Esophagus squamous epithelium (tissue), 5 donors: ENCODE results near the gene ATRN. TPM values are rescaled to one million over a fixed set of nuclear protein-coding genes. Genes with fewer than 3 reads are reported as not detected.
"Not testable (repeated sequence)": the region's sequence is repeated elsewhere in the genome, so short reads cannot be mapped to it uniquely, and the experiment has no call there.

Source experiments
- DNase-seq: peaks from one replicate; lab custom pipeline; 2025; lab: John Stamatoyannopoulos, UW
- H3K27ac ChIP-seq, 4 donors: fragments of 200-600 bp; sonication (generic); one replicate each; pipeline ENCODE4 v1.5.1; 2016 to 2019; ENCODE audit warnings: mild to moderate bottlenecking in 1 of 4
- H3K27me3 ChIP-seq, 4 donors: fragments of 200-600 bp; sonication (generic); 1 replicate in 3 of 4; 2 replicates in 1 of 4; pipeline versions ENCODE4 v1.5.1 to v1.6.0; 2017 to 2021; ENCODE audit warnings: antibody characterized with exemption in 1 of 4
- H3K36me3 ChIP-seq, 3 donors: fragments of 200-600 bp; sonication (generic); one replicate each; pipeline ENCODE4 v1.5.1; 2016 to 2019
- H3K4me1 ChIP-seq, 3 donors: fragments of 200-600 bp; sonication (generic); one replicate each; pipeline ENCODE4 v1.5.1; 2017 to 2019
- H3K4me3 ChIP-seq, 4 donors: fragments of 200-600 bp; sonication (generic); 1 replicate in 3 of 4; 2 replicates in 1 of 4; pipeline ENCODE4 v1.5.1; 2016 to 2019; ENCODE audit warnings: mild to moderate bottlenecking in 2 of 4, moderate library complexity in 1 of 4
- H3K9me3 ChIP-seq, 3 donors: fragments of 200-600 bp; sonication (generic); one replicate each; pipeline ENCODE4 v1.5.1; 2016 to 2019
- CTCF ChIP-seq, 6 experiments: fragments of 450-650 bp in 4 of 6; fragments of 200-600 bp in 2 of 6; sonication (generic) in 2 of 6; IDR thresholded peaks; one replicate each; pipeline ENCODE4 v1.5.1; 2016 to 2019; ENCODE audit warnings: antibody characterized with exemption in 6 of 6, mild to moderate bottlenecking in 4 of 6, moderate library complexity in 4 of 6
- POLR2A ChIP-seq, 4 donors: fragments of 450-650 bp; IDR thresholded peaks; one replicate each; pipeline ENCODE4 v1.6.1; 2017; ENCODE audit warnings: antibody characterized with exemption in 4 of 4, mild to moderate bottlenecking in 4 of 4, moderate library complexity in 3 of 4
- WGBS, 2 donors: methylation state at CpG; one replicate each; pipeline ENCODE4 v1.1.5; 2018; 5-methylcytosine and 5-hydroxymethylcytosine counted together
- intact Hi-C: fragments of 100-400 bp; cut with DNase I; formaldehyde crosslinking; loops from one replicate; pipeline ENCODE4 v1.15.0; 2022
- total RNA-seq, 4 donors: library from RNA; depleted of rRNA; stranded (reverse); fragments of >200 nt; gene quantifications; one replicate each; pipeline ENCODE4 v1.1.0, GENCODE V29; 2016
- donor health status: DM: yes; HTN: yes; CAD: no.

Gene ATRN
- total RNA-seq, 4 donors from 2014 or later, result 15.4 to 23.1 (median 21.4) TPM

- H3K36me3 ChIP-seq, result peaks cover 7 to 75% (median 8%) of the 10 kb centered on the region in 3 donors
- 100% methylated on average over 1 of the region's 1 CpG for WGBS, 2 donors
- no peak overlapping the region for H3K27ac ChIP-seq
- H3K4me3 ChIP-seq, result no peak overlapping the region
- TF ChIP-seq POLR2A (IDR thresholded peaks at IDR 0.05) (no peak), CTCF (IDR thresholded peaks at IDR 0.05) (no peak)
- DNase-seq, result no peak
- no peaks in the 10 kb centered on the region for H3K27me3 ChIP-seq
- no peaks in the 10 kb centered on the region for H3K9me3 ChIP-seq
- intact Hi-C loops, result no loop called here
- no peaks in the 10 kb centered on the region for H3K4me1 ChIP-seq
These were observed 119.3 kb downstream of the ATRN start for GRCh38 chr20:3590164-3590563.

DNA sequence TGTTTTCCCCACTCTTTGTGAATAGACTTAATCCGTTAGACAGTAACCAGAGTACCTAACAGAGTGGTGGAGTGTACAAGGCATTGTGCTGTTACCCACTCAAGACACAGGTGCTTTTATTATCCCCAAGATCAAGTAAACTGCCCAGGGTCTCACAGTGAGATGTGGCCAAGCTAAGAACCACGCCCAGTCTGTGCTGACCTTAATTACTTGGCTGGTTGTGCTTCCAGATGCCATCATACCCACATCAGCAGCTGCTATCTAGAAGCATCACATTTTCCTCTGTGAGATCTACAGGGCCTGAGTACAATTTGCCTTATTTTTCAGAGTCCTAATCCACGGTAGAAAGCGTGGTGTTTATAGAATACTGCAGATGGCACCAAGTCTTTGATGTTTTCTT lies 122.1 kb downstream of the ATRN start:
- H3K36me3 ChIP-seq, result peaks cover 7 to 78% (median 9%) of the 10 kb centered on the region in 3 donors
- no peak overlapping the region for H3K4me3 ChIP-seq
- H3K9me3 ChIP-seq, result no peaks in the 10 kb centered on the region
- intact Hi-C loops, result no loop called here
- TF ChIP-seq CTCF (IDR thresholded peaks at IDR 0.05), result no peak
- no peak for TF ChIP-seq POLR2A (IDR thresholded peaks at IDR 0.05)
- WGBS, 2 donors, result 92 to 100% methylated on average over 4 of the region's 4 CpGs
- H3K4me1 ChIP-seq, result no peaks in the 10 kb centered on the region
- no peaks in the 10 kb centered on the region for H3K27me3 ChIP-seq
- H3K27ac ChIP-seq, result no peak overlapping the region
- DNase-seq, result no peak

- no peak overlapping the region for H3K27ac ChIP-seq
- WGBS, 2 donors, result 85 to 91% methylated on average over 4 of the region's 4 CpGs
- H3K4me1 ChIP-seq, result no peaks in the 10 kb centered on the region
- no peak overlapping the region for H3K4me3 ChIP-seq
- H3K27me3 ChIP-seq, result no peaks in the 10 kb centered on the region
- intact Hi-C loops, result no loop called here
- no peak for DNase-seq
- H3K9me3 ChIP-seq, result no peaks in the 10 kb centered on the region
- no peak for TF ChIP-seq CTCF (IDR thresholded peaks at IDR 0.05)
- no peak for TF ChIP-seq POLR2A (IDR thresholded peaks at IDR 0.05)
- peaks cover 7 to 100% (median 9%) of the 10 kb centered on the region in 3 donors for H3K36me3 ChIP-seq
These were observed 124.7 kb downstream of the ATRN start for GRCh38 chr20:3595541-3595940.

- intact Hi-C loops, result no loop called here
- Histone ChIP-seq H3K9me3 (no peaks in the 10 kb centered on the region), H3K4me3 (no peak overlapping the region), H3K4me1 (no peaks in the 10 kb centered on the region), H3K27me3 (no peaks in the 10 kb centered on the region), H3K36me3 (peaks cover 0 to 79% (median 0%) of the 10 kb centered on the region in 3 donors), H3K27ac (no peak overlapping the region)
- WGBS, 2 donors, result 80 to 89% methylated on average over 2 of the region's 2 CpGs
- DNase-seq, result no peak
- TF ChIP-seq POLR2A (IDR thresholded peaks at IDR 0.05), result no peak
- no peak for TF ChIP-seq CTCF (IDR thresholded peaks at IDR 0.05)
These were observed 132.3 kb downstream of the ATRN start for GRCh38 chr20:3603108-3603507.

- H3K9me3 ChIP-seq, H3K27ac ChIP-seq, H3K27me3 ChIP-seq, intact Hi-C loops, DNase-seq, H3K4me1 ChIP-seq, H3K4me3 ChIP-seq: not testable (repeated sequence)
- peaks cover 0 to 59% (median 0%) of the 10 kb centered on the region in 3 donors for H3K36me3 ChIP-seq
- 98 to 99% methylated on average over 4 of the region's 4 CpGs for WGBS, 2 donors
These were observed 134.6 kb downstream of the ATRN start for GRCh38 chr20:3605386-3605886.

DNA sequence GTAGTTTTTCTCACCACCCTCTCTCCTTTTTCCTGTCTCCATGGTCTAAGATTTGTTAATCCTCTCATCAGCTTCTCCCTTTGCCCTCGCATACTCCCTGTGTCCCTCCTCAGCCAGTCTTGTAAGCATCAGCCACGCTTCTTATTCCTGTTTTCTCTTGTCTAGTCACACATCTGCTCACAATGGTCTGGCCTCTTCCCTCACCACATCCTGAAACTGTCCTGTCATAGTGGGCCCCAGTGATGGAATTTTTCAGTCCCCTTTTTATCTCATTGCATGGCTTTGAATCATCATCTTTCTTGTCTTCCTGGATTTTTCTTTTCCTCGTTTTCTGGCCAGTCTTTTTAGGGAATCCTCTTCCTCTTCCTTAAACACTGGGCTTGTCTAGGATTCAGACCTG lies 135.2 kb downstream of the ATRN start:
- Histone ChIP-seq H3K36me3 (peaks cover 0 to 53% (median 0%) of the 10 kb centered on the region in 3 donors), H3K9me3 (no peaks in the 10 kb centered on the region), H3K4me1 (no peaks in the 10 kb centered on the region), H3K4me3 (no peak overlapping the region), H3K27ac (no peak overlapping the region), H3K27me3 (no peaks in the 10 kb centered on the region)
- TF ChIP-seq POLR2A (IDR thresholded peaks at IDR 0.05) (no peak), CTCF (IDR thresholded peaks at IDR 0.05) (no peak)
- intact Hi-C loops, result no loop called here
- 58 to 62% methylated on average over 3 of the region's 3 CpGs for WGBS, 2 donors
- no peak for DNase-seq
